Fibroblast of skin of right quadriceps (primary cell): Measurements from ENCODE around the gene SLC26A8.
A peak's percentile ranks its signal among the peaks of the same experiment; 100 is the strongest.

Source experiments
- DNase-seq: peaks from one replicate; pipeline ENCODE4 v3.0.0-alpha.2; 2013

SLC26A8 gene, protein sequence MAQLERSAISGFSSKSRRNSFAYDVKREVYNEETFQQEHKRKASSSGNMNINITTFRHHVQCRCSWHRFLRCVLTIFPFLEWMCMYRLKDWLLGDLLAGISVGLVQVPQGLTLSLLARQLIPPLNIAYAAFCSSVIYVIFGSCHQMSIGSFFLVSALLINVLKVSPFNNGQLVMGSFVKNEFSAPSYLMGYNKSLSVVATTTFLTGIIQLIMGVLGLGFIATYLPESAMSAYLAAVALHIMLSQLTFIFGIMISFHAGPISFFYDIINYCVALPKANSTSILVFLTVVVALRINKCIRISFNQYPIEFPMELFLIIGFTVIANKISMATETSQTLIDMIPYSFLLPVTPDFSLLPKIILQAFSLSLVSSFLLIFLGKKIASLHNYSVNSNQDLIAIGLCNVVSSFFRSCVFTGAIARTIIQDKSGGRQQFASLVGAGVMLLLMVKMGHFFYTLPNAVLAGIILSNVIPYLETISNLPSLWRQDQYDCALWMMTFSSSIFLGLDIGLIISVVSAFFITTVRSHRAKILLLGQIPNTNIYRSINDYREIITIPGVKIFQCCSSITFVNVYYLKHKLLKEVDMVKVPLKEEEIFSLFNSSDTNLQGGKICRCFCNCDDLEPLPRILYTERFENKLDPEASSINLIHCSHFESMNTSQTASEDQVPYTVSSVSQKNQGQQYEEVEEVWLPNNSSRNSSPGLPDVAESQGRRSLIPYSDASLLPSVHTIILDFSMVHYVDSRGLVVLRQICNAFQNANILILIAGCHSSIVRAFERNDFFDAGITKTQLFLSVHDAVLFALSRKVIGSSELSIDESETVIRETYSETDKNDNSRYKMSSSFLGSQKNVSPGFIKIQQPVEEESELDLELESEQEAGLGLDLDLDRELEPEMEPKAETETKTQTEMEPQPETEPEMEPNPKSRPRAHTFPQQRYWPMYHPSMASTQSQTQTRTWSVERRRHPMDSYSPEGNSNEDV

DNA sequence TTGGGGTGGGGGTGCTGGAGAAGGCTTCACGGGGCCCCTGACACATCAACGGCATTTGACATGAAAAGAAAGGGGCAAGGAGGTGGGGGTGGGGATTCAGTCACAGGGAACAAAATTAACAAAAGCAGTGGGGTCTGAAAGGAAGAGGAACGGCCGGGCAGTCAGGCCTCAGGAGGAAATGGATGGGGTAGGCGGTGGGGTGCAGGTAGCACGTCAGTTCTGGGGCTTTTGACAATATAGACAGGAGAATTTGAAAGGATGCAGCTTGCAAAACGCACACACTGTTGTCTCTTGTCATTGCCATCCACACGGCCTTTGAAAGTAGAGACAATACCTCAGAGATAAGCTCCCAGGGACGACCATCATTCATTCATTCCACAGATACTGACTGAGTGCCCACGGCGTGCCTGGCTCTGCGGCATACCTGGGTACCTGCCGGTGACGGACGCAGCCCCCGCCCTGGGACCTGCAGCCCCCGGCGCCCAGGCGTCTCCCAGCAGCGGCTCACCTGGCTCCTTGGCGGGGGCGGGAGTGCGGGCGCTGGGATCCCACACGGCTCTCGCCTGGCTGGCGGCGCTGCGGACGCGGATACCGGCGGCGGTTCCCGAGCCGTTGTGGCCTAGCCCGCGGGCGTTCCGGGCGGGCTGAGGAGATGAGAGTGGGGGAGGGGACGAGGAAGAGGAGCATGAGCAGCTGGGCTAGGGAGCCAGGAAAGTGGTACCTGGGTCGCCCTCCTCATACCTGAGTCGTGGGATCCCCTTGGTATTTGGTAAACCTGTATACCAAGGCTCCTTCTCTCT is at the start of gene SLC26A8:
TSS of gene SLC26A8 (minus strand) at position 646 of the 800 bp plus-strand sequence. CDS start 4,934 bp downstream, outside the sequence.
- DNase-seq = no peak

DNA sequence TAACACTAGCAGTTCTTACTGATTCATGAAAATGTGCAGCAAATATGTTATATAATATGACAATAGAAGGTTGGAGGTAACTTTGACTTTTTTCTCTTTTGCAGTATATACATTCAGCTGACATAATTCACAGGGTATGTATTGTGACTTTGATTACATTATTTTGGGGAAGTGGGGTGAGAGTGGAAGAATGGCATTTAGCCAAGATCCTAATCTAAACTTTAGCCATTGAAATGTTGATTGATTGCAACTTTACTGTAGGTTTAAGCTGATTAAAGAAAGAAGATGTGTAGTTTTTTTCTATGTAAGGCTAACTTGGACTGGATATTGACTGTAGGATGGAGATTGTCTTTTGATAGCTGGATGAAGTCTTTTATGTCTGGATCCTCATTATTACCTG is 49.1 kb upstream of the SLC26A8 start:
- DNase-seq = no peak

DNA sequence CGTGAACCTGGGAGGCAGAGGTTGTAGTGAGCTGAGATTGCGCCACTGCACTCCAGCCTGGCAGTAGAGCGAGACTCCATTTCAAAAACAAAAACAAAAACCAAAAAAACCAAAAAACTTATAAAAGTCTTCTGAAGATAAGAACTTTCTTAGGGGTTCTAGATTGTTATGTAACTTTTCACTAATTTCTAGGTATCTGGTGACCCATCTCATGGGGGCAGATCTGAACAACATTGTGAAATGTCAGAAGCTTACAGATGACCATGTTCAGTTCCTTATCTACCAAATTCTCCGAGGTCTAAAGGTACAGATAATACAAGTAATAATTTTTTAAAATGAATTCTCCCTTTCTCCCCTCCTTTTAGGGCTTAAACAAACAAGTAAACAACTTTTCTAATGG is 48.2 kb upstream of the SLC26A8 start:
- no peak for DNase-seq

DNA sequence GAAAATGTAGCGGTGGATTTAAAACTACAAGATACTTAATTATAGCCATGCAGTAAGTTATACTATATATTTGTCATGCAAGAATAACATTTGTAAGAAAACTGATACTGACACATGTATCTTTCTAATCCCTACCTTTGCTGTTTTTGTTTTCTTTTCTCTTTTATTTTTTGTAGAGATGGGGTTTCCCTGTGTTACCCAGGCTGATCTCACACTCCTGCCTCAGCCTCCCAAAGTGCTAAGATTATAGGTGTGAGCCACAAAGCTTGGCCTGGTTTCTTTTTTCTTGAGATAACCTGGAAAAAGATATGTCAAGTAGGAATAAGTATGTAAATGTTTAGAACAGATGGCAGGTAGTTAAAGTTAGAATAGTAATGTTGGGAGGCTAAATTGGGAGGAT is 47.3 kb upstream of the SLC26A8 start:
- no peak for DNase-seq

DNA sequence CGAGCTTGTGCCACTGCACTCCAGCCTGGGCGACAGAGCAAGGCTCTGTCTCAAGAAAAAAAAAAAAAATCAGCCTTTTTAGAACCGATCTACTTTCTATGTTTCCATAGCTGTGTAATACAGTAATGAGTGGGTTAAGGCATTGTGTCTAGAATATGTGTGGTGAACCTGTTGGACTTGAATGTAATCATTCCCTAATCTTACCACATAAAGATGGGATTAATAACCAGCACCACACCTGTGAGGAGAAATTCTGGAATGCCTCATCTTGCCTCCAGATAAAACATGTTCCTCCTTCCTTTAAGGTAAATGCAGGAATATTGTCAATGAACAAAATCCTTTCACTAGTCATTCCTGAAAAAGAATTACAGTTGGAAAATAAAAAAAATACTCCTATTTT is 46.8 kb upstream of the SLC26A8 start:
- no peak for DNase-seq

DNA sequence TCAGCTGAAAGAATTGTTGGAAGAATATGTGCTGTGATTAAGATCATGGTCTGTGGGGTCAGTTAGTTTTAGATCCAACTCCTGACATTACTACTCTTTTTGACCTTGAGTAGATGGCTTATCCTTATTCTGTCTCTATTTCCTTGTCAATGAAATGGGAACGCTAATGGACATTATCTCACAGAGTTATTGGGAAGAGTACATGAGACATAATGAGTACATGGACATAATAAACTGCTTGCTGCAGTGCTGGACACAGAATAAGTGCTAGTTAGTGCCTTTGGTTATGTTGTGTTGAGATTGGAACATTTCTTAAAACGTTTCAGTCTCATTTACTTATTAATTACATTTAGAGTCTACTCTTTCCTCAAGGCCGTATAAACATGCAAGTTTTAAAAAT is 45.8 kb upstream of the SLC26A8 start:
- DNase-seq = no peak

DNA sequence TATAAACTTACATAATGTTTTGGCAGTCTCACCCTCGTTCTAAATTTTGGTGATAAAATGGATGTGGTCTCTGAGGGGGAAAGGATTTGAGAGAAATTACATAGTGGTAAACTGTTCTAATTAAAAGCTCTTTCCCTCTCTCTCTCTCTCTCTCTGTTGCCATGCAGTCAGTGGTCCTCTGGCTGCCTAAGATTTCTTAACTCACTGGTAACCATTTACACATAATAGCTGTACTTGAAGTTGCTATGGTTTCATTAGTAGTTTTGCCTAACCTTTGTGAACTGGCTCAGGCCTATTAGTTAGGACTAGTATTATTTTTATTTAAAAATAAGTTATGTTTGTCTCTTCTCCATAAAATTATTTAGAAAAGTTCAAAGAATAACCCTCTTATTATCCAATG is 45.1 kb upstream of the SLC26A8 start:
- no peak for DNase-seq

DNA sequence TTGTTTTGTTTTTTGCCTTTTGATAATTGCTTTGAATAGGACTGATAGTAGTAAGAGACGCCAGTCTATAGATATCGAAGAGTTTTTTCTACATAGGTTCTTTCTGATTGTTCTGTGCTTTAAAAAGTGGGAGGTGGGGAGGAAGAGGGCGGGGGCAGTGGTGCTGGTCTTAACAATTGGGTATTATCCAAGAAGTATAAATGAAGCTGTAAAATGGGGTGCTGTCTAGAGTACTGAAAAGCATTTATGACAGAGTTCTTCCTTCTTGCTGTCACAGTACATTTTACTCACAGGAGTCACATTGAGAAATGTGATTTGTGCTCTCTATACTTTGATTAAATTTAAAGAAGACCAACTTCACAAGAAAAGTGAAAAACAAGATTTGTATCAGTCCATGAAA is 44.1 kb upstream of the SLC26A8 start:
- no peak for DNase-seq

DNA sequence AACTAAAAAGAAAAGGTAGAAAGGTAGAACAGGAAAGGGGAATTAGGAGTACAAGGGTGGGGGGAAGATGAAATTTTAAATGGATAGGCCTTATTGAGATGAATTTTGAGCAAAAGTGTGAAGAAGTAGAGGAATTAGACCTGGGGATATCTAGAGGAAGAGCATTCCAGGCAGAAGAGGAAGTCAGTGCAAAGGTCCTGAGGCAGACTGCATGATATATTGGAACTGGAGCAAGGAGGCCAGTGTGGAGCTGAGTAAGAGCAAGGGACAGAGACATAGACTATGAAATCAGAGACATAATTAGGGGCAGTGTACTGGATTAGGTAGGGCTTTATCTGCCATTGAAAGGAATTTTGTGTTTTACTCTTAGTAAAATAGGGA is 43.6 kb upstream of the SLC26A8 start:
- DNase-seq = no peak

DNA sequence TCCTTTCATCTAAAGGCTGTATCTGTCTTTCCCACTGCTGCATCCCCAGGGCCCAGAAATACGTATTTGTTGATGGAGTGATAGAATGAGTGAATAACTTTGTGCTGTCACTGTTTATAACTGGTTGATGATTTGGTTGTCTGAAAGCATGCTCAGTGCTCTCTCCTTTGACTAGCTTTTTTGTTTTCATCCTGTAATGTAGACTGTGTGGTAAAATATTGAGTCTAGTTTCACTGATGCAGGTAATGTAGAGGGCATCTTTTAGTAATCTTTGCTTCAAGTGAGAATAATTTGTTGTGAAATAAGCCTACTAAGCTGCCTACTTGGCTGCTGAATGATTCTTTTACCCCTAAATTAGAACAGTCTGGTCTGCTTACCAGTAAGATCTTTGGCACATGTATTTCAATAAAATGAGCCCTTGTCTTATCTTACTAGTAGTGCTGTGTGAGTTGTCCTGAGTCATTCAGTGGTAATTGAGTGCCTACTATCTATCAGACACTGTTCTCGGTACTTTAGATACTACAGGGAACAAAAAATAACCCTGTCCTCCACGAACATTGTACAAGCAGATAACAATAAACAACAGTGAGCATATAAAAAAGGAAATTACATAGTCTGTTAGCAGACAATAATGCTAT is 43.1 kb upstream of the SLC26A8 start:
- DNase-seq = no peak

DNA sequence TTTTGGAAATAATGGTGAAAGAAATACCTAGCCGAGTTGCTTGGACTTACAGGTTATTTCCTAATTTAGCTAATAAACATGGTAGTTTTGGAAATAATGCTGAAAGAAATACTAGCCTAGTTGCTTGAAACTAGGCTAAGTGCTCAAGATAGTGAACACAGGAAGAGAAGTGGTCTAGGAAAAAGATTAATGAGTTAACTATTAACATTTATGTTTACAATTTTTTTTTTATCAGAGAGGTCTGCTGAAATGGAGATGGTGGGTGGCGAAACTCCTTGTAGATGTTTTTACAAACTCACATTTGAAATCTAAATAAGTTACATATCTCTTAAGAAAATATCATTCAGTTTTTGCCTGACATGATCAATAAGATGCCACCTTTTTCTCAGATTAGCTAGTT is 42.4 kb upstream of the SLC26A8 start:
- DNase-seq = no peak

DNA sequence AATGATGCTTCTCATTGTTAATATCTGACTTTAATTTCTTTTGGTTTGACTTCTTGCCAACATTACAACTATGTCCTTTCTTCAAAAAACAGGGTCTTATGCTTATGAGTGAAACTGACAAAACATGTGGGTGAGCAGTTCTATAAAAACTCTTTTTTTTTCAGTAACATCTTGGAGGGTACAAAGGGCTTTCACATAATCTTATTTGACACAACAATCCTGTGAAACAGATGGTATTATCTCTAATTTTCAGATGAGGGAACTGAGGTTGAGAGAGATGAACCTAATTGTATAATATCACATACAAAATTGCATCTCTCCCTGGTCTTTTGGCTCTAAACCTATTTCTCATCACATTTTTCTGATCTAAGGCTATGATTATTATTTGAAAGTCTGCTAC is 41.5 kb upstream of the SLC26A8 start:
- DNase-seq = no peak

DNA sequence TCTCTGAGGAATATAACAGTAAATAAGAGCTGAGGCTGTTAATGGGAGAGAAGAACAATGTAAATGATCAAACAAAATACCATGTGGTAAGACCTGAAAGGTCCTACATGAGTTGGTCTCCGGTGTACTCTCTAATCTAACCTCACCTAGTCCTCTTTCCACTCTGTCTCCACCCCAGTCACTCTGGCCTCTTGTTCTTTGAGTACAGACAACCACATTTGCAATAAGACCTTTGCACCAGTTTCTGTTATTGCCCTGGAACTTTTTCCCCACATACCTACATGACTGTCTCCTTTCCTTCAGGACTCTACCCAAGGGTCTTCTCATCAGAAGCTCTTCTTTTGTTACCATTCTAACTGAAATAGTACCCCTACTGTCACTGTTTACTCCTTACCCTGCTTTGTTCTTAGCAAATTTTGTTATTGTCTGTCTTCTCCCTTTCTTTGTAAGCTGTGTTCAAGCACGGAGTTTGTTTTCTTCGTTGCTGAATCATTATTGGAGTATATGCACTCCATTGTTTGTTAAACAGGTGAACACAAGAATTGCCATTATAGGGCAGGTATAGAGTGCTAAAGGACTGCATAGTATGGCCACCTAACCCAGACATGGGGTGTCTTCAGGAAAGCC is 40.4 kb upstream of the SLC26A8 start:
- no peak for DNase-seq

DNA sequence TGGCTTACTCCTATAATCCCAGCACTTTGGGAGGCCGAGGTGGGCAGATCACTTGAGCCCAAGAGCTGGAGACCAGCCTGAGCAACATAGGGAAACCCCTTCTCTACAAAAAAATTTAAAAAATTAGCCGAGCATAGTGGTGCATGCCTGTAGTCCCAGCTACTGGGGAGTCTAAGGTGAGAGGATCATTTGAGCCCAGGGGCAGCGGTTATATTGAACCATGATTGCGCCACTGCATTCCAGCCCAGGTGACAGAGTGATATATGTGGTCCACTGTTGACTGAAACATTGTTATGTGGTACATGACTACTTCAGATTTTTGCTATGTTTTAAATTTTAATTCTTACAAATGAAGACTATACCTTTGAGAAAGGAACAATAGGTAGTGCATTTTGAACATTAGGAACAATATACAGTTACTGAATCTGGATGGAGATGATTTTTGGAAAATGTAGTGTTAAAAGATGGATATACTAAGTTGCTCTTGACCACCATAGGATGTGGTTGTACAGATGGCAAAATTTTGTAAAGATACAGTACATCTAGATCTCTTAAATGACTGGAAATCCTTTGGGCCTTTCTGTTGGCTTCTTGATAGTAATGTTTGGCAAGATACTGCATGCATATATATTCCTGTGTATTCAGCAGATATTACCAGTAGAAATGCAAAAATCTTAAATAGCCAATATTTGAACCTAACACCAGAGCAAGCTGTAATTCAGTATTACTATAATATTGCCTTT is 39.0 kb upstream of the SLC26A8 start:
- no peak for DNase-seq

DNA sequence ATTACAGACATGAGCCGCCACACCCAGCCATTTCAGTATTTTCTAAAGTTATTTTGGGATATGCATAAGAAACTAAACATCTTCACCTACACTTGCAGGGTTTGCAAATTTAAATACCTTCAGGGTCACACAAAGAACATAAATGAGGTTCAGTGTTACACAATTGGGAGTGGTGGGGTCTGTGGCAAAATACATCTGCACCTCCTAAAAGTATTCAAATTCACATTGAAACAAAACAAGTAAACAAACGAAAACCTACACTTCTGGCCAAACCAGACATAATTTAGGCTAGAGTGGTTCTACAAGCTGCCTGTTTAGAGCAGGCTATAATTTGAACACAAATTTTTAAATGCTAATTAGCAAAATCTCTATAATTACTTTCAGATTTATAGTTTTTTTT is 37.8 kb upstream of the SLC26A8 start:
- no peak for DNase-seq

DNA sequence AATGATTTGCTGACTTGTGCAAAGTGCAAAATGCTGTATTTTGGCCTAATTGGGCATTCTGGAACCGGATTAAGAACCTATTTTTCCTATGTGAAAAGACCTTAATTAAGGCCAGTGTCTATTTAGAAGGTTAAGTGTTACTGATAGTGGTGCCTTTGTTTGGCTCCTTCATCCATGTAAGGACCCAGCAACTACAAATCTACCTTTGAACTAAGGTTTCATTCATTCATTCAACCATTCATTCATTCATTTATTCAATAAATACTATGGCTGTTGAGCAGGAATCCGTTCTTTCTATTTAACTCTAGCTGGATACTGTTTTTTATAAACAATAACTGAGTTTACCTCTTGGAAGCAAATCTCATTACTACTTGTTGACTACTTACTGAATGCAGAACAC is 36.8 kb upstream of the SLC26A8 start:
- no peak for DNase-seq

DNA sequence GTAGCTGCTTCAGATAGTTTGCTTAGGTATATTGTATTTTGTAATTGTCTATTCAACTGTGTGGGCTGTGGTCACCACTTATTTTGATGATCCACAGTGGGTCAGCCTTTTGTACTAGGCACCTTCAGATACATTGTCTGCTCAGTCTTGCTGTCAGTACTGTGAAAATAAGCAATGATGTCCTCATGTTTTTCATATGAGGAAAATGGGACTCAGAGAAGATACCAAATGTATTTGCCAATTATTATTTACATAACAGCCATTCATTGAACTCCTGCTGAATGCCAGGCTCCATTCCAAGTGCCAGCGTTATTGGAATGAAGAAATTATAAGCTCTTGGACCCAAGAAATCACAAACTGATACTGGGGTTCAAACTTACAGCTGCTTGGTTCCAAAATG is 31.7 kb upstream of the SLC26A8 start:
- no peak for DNase-seq

DNA sequence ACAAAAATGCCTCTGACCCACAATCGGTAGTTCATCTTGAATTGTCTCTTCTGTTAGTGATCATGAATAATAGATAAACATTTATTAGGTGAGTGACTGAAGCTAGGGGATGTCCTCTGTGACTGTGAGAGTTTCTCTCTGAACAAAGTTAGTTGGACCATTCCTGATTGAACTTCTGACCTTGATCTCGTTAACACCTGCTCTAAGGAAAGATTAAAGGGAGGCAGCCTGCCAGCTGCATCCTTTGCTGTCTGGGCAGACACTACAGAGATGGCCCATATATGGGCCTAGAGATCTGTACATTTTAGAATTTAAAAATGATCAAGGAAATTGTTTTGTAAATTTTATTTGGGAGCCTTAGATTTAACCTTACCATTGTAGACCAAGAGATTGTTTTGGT is 30.5 kb upstream of the SLC26A8 start:
- DNase-seq = no peak

DNA sequence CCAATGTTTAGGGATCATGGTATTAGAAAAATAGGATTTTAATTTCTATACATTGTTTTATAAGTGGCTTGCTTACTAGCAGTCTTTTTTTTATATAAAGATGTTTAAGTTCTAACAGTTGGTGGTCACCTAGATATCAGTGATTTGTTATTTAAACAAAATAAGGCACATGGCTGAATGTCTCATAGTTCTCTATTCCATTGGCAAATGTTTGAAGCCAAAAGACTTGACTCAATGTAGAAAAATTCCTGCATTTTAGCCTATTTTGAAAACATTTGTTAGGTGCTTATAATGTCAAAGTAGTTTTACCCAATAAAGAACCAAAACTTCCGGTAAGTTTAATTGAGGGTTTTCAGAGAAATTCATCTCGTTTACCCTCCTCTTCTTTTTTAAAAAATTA is 30.0 kb upstream of the SLC26A8 start:
- DNase-seq = no peak

DNA sequence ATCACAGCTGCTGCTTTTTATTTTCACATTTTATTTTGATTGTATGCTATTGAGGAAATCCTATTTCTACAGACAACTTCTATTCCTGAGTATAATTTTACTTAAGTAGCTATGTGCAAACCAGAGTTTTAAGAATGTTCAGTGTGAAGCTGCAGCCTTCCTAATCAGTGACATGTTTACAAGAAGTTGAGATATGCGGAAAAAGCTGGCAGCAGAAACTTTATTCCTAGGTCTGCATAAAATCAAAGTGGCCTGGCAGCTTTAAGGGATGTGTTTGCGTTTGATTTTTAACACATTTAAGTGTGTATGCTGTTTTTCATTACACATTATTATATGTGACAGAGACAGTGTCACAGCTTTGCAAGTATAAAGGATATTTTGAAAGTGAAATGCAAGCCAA is 29.4 kb upstream of the SLC26A8 start:
- DNase-seq = no peak

DNA sequence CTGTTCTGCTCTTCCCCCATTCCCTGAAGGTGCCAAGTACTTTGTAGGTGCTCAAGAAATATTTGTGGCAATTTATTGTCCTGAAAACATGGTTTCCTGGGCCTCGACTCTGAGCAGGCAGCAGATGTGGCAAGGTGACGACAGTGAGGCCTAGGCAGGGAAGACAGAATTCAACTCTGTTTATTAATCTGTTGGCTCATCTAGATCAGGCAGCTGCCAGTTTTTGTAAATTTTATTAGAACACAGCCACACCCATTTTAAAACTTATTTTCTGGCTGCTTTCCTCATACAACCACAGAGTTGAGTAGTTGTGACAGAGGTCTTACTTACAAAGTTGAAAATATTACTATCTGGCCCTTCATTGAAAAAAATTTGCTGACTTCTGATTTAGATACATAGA is 27.7 kb upstream of the SLC26A8 start:
- DNase-seq = peak; percentile 5
